RWPE1 (cell line): ENCODE results near the gene SLC22A15.

ENCODE experiments used
- CTCF ChIA-PET: fragments of 350-600 bp; sonication (Branson Sonifier 250); formaldehyde crosslinking; extraction: SDS; loops from one replicate; lab custom pipeline; 2021; lab: Yijun Ruan, JAX
- POLR2A ChIA-PET: fragments of 400-600 bp; formaldehyde crosslinking; extraction: SDS; loops from one replicate; lab custom pipeline; 2020; ENCODE audit warnings: antibody characterized with exemption; ENCODE audit not compliant: low non-redundant PET; lab: Yijun Ruan, JAX
- DNase-seq: peaks from one replicate; pipeline ENCODE4 v3.0.0; 2012; ENCODE audit warnings: low spot score
- H3K27ac ChIP-seq: fragments of 450-650 bp; 2 replicates; pipeline ENCODE4 v1.5.1; 2017
- TF ChIP-seq, protein P1 (sequence below): fragments of 450-650 bp; conservative IDR thresholded peaks from 2 replicates; pipeline ENCODE4 v1.5.1; 2017; ENCODE audit warnings: low read depth, mild to moderate bottlenecking

SLC22A15 gene

DNA sequence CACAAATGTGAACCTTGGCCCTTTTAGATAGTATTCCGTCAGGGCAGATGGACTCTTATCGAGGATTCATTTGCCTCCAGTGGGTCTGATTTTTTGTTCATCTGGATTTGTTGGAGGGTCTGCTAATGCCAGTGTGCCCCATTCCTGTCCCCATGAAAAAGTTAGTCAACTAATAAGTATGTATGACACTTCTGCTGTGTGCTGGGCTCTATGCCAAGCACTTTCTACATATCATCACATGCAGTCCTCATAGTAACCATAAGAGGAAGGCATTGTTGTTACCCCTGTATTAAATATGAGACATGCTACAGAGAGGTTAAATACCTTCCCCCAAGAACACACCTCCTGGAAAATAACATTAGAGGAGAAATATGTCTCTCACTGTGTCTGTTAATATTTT is 88.3 kb downstream of the SLC22A15 start:
- no peak for DNase-seq
- ChIA-PET POLR2A (no interaction called here), CTCF (no interaction called here)
- H3K27ac ChIP-seq, result no peak overlapping the region
- TF ChIP-seq, protein P1, sequence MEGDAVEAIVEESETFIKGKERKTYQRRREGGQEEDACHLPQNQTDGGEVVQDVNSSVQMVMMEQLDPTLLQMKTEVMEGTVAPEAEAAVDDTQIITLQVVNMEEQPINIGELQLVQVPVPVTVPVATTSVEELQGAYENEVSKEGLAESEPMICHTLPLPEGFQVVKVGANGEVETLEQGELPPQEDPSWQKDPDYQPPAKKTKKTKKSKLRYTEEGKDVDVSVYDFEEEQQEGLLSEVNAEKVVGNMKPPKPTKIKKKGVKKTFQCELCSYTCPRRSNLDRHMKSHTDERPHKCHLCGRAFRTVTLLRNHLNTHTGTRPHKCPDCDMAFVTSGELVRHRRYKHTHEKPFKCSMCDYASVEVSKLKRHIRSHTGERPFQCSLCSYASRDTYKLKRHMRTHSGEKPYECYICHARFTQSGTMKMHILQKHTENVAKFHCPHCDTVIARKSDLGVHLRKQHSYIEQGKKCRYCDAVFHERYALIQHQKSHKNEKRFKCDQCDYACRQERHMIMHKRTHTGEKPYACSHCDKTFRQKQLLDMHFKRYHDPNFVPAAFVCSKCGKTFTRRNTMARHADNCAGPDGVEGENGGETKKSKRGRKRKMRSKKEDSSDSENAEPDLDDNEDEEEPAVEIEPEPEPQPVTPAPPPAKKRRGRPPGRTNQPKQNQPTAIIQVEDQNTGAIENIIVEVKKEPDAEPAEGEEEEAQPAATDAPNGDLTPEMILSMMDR, result no peak

DNA sequence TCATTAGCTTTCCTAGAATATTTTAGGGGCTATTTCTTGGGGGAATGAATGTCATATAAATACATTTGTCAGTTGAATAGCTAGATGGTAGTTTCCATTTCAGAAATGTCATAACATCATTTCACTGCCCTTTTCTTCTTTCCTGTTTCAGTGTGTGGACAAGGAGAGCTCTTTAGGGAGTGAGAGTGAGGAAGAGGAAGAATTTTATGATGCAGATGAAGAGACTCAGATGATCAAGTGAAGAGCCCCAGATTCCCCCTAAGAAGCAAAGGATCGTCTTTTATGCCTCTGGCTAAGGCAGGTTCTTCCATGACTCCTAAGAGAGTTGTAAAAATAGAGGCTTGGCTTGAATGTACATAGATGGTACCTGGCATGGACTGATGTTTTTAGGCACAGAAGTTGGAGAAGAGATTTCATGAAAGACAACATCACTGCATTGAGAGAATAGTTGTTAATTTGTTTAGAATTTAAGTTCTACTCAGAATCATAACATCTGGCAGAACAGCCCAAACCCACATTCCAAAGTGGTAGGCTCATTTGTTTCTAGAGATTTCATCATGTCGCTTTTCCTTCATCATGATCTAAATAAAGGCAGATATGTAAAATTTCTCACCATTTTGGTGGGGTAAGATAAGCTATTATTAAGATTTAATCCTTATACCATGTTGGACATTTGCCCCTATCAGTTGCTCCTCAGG is 90.7 kb downstream of the SLC22A15 start:
- TF ChIP-seq, protein P1, result no peak
- CTCF ChIA-PET, result interaction anchor here (0.5 kb wide), 2 partner anchors 134 to 677 kb away, joined by 3 to 6 read pairs; no protein-coding TSS in a partner anchor
- no peak for DNase-seq

DNA sequence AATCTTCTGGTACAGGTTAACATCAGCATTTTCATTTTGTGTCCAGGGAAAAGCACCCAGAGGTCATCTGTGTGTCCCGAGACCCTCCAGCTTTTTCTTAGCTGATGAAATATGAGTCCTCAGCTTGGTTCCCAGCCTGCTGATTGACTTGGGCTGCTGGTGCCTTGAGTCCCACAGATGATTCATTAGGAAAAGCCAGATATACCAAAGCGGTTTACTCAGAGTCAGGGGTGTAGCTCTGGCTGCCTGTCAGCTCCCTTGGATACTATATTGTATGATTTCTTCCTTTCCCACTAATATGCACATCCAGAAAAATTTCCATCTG is 91.2 kb downstream of the SLC22A15 start:
- H3K27ac ChIP-seq, result peak overlapping the region; percentile 54
- POLR2A ChIA-PET, result no interaction called here
- TF ChIP-seq, protein P1, result no peak
- CTCF ChIA-PET, result no interaction called here
- no peak for DNase-seq

More for the DNA sequence above, 90.7 kb downstream of the SLC22A15 start:
- H3K27ac ChIP-seq, result peak overlapping the region; percentile 54
- POLR2A ChIA-PET, result no interaction called here

DNA sequence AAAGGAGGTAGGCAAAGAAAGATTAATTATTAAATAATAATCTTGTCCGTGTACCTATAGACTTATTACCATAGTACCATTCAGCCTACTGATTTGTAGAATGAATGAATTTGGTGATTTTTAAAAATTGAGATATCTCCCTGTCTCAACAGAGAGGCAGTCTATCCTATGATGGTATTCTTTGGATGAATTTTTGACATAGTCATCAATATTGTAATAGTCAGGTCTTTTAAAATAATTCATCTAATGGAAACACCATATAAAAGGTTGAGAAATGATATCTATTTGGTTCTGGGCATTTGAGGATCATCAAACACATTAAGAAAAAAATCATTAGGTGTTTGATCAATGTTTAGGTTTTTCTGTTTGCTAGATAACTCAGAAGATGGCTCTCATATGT is 99.3 kb downstream of the SLC22A15 start:
- TF ChIP-seq, protein P1, result no peak
- no peak overlapping the region for H3K27ac ChIP-seq
- CTCF ChIA-PET, result no interaction called here
- POLR2A ChIA-PET, result no interaction called here
- DNase-seq, result no peak

DNA sequence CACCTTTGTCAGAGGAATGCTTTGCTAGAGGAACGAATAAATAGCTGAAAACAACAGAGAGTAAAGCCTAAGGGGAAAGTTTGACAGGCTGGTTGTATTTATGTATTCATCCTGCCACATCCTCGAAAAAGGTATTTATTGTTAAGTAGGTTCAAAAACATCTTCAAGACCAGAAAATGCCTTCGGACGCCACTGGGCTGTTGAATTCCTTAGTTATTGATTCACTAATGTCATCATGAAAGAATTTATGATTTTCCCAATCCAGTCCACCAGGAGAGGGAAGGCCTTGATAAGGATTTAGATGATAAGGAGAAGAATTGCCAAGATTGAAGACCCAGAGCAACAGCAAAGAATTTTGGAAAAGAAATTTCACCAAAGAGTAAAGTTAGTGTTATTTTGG is 99.7 kb downstream of the SLC22A15 start:
- ChIA-PET CTCF (no interaction called here), POLR2A (interaction anchor here (0.6 kb wide), 1 partner anchor 983 kb away, joined by 3 read pairs; no protein-coding TSS in a partner anchor)
- TF ChIP-seq, protein P1, result no peak
- DNase-seq, result peak; percentile 34
- no peak overlapping the region for H3K27ac ChIP-seq

DNA sequence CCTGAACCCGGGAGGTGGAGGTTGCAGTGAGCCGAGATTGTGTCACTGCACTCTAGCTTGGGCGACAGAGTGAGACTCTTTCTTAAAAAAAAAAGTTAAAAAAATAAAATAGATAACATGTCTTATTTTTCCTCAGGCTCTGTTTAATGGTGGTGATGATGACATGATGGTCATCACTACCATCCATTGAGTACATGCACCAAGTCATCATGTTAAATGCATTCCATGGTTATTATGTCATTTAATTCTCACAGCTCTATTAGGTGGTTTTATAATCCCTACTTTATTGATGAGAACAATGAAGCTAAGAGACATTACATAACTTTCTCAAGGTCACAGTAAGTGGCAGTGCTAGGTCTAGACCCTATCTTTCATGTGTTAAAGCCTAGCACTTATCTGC is 100.5 kb downstream of the SLC22A15 start:
- POLR2A ChIA-PET, result interaction anchor here (0.6 kb wide), 1 partner anchor 982 kb away, joined by 3 read pairs; no protein-coding TSS in a partner anchor

More for the DNA sequence above, 100.5 kb downstream of the SLC22A15 start:
- peak; percentile 23 for DNase-seq
- CTCF ChIA-PET, result no interaction called here
- no peak overlapping the region for H3K27ac ChIP-seq
- TF ChIP-seq, protein P1, result no peak
